Heart left ventricle (tissue), 13 donors: ENCODE results near the gene RMND1.

Experiments used
- CTCF ChIP-seq, 12 donors: fragments of 200-600 bp; sonication (generic) in 4 of 12; IDR thresholded peaks; one replicate each; pipeline versions ENCODE4 v1.5.0 to v1.8.0; 2018 to 2022; ENCODE audit warnings: antibody characterized with exemption in 12 of 12, mild to moderate bottlenecking in 5 of 12
- POLR2A ChIP-seq, 2 donors: fragments of 450-650 bp; IDR thresholded peaks; one replicate each; pipeline ENCODE4 v1.6.1; 2017; ENCODE audit warnings: antibody characterized with exemption in 2 of 2, mild to moderate bottlenecking in 2 of 2, moderate library complexity in 2 of 2
- donor health status: ischemic (EF 13 %, LVEDD 7.1; RV severe dilation, severe dysfunction).
- donor health status: DM: no; HTN: yes; CAD: no.
- donor health status: DM: no; HTN: no; CAD: no.
- donor health status: ischemic (EF 25% LVEDD 6.9; RV normal size, moderate dysfunction).
- donor health status: ischemic (EF 25% LVEDD 5.7; RV mildly dilated, moderate dysfunction).
- donor health status: ischemic (EF 35%, LVEDD 5.7; RV mildly dilated, moderate dysfunction).
- donor health status: nonischemic (EF 11% LVEDD 7.7; RV severe dilation, severe dysfunction).
- donor health status: DM: yes; HTN: yes; CAD: no.
- donor health status: PGD.
- donor health status: ischemic (EF 29% LVEDD 5.4; RV normal size, mild dysfunction).
- donor health status: nonischemic (EF 23%, LVEDD 6.1; RV moderate dilation, normal function).

DNA sequence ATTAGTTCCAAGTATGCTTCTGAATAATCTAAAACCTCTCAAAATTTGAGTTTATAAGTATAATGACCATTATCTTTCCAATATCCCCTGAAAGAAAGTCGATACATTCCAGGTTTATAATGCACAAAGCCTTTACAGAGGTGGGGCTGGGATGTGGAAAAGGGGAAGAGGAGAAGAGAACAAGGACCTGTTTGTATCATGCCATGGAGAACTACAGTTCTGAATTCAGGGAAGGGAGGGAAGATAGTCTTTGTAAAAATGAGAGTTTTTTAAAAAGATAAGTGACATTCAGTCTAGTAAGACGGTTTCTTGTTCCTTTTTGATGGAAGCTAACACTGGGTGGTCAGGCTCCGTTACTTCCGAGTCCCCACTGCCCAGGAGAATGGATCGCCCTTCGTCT lies 86.7 kb downstream of the RMND1 start:
- TF ChIP-seq POLR2A (IDR thresholded peaks at IDR 0.05) (no peak), CTCF (IDR thresholded peaks at IDR 0.05) (no peak)
